Lung (tissue), 12 donors: ENCODE data around the gene FOXN3. TPM values are rescaled to one million over a fixed set of nuclear protein-coding genes. Genes with fewer than 3 reads are reported as not detected.

Experiments used
- ATAC-seq: fragments of 200-7000 bp; cut with Tn5 transposase; one replicate; pipeline ENCODE4 v1.9.1; 2020; ENCODE audit warnings: moderate number of reproducible peaks; ENCODE audit not compliant: insufficient read depth, low FRiP score
- DNase-seq, 3 donors: peaks; one replicate each; pipeline ENCODE4 v3.0.0-alpha.2; 2013 to 2017
- H3K27ac ChIP-seq, 2 donors: one replicate each; pipeline ENCODE4 v1.5.1; 2013; ENCODE audit warnings: mild to moderate bottlenecking in 2 of 2, moderate library complexity in 2 of 2, control low read depth in 1 of 2, inconsistent platforms in 1 of 2, low read depth in 1 of 2, low read length in 1 of 2
- H3K27me3 ChIP-seq, 3 donors: one replicate each; pipeline ENCODE4 v1.5.1; 2013; ENCODE audit warnings: low read length in 2 of 3; ENCODE audit not compliant: control insufficient read depth in 3 of 3, insufficient read depth in 3 of 3
- H3K36me3 ChIP-seq, 4 donors: one replicate each; pipeline ENCODE4 v1.5.1; 2013; ENCODE audit warnings: low read length in 4 of 4, mild to moderate bottlenecking in 1 of 4, moderate library complexity in 1 of 4; ENCODE audit not compliant: control insufficient read depth in 4 of 4, insufficient read depth in 4 of 4
- H3K4me1 ChIP-seq, 5 donors: one replicate each; pipeline ENCODE4 v1.5.1; 2013; ENCODE audit warnings: low read length in 5 of 5, mild to moderate bottlenecking in 2 of 5, moderate library complexity in 1 of 5; ENCODE audit not compliant: control insufficient read depth in 5 of 5, insufficient read depth in 5 of 5
- H3K4me3 ChIP-seq: one replicate; pipeline ENCODE4 v1.5.1; 2013; ENCODE audit warnings: mild to moderate bottlenecking, control low read depth, moderate library complexity
- H3K9ac ChIP-seq, 2 donors: one replicate each; pipeline ENCODE4 v1.5.1; 2013; ENCODE audit warnings: low read length in 2 of 2, control low read depth in 1 of 2; ENCODE audit not compliant: insufficient read depth in 1 of 2
- H3K9me3 ChIP-seq, 4 donors: one replicate each; pipeline ENCODE4 v1.5.1; 2013; ENCODE audit warnings: low read length in 3 of 4, mild to moderate bottlenecking in 1 of 4, moderate library complexity in 1 of 4; ENCODE audit not compliant: control insufficient read depth in 4 of 4, insufficient read depth in 3 of 4
- CTCF ChIP-seq: IDR thresholded peaks from 2 replicates; pipeline ENCODE4 v1.5.1; 2012; ENCODE audit warnings: mild to moderate bottlenecking; ENCODE audit errors: control extremely low read depth, extremely low read depth
- WGBS, 2 donors: extraction: QIAGEN DNeasy Blood & Tissue Kit; methylation state at CpG; one replicate each; pipeline ENCODE4 v1.1.7; 2013; 5-methylcytosine and 5-hydroxymethylcytosine counted together
- polyA plus RNA-seq, 2 donors: library from polyadenylated mRNA; stranded (reverse); fragments of 200-250 nt; gene quantifications; one replicate each; pipeline ENCODE4 v1.2.1, GENCODE V29; 2013
- total RNA-seq, 2 donors: library from RNA; depleted of rRNA in 1 of 2; stranded (reverse); fragments of >200 nt in 1 of 2; gene quantifications; one replicate each; pipeline ENCODE4 v1.2.1, GENCODE V29; 2014 to 2021
- donor health status: control.
- donor health status: control.
- donor health status: Bipolar disorder and iron deficiency.
- donor health status: healthy.
- donor health status: DM: yes; HTN: yes; CAD: no.

Gene FOXN3
- total and polyA plus RNA-seq, 4 donors = 12.7 to 69.7 (median 34.9) TPM

- 91 to 95% methylated on average over 10 of the region's 10 CpGs for WGBS, 2 donors
- DNase-seq = no peak
- Histone ChIP-seq H3K27me3 (no peaks in the 10 kb centered on the region), H3K4me3 (no peak overlapping the region), H3K27ac (no peak overlapping the region), H3K36me3 (no peaks in the 10 kb centered on the region), H3K9ac (no peak overlapping the region), H3K9me3 (no peaks in the 10 kb centered on the region), H3K4me1 (no peaks in the 10 kb centered on the region)
- ATAC-seq = no peak
- TF ChIP-seq CTCF = no peak
Observed at GRCh38 chr14:89128311-89129026, 288.6 kb downstream of the FOXN3 start.

- H3K27me3 ChIP-seq = no peaks in the 10 kb centered on the region
- H3K4me3 ChIP-seq = no peak overlapping the region
- H3K9me3 ChIP-seq = peaks cover 0 to 2% (median 0%) of the 10 kb centered on the region in 4 donors
- ATAC-seq = no peak
- DNase-seq = no peak
- TF ChIP-seq CTCF = no peak
- H3K27ac ChIP-seq = no peak overlapping the region
- H3K9ac ChIP-seq = no peak overlapping the region
- H3K4me1 ChIP-seq = no peaks in the 10 kb centered on the region
- H3K36me3 ChIP-seq = no peaks in the 10 kb centered on the region
- 54 to 82% methylated on average over 4 of the region's 4 CpGs for WGBS, 2 donors
Observed at GRCh38 chr14:89126461-89126860, 290.6 kb downstream of the FOXN3 start.

GRCh38 chr14:89125216-89125615 lies 291.8 kb downstream of the FOXN3 start:
- no peaks in the 10 kb centered on the region for H3K4me1 ChIP-seq
- H3K9me3 ChIP-seq = peaks cover 0 to 3% (median 0%) of the 10 kb centered on the region in 4 donors
- TF ChIP-seq CTCF = no peak
- H3K36me3 ChIP-seq = no peaks in the 10 kb centered on the region
- DNase-seq = no peak
- no peak overlapping the region for H3K4me3 ChIP-seq
- H3K27me3 ChIP-seq = no peaks in the 10 kb centered on the region
- no peak overlapping the region for H3K9ac ChIP-seq
- 73 to 83% methylated on average over 4 of the region's 4 CpGs for WGBS, 2 donors
- H3K27ac ChIP-seq = no peak overlapping the region
- no peak for ATAC-seq

GRCh38 chr14:89123851-89124250 lies 293.2 kb downstream of the FOXN3 start:
- ATAC-seq (no peak), DNase-seq (no peak)
- TF ChIP-seq CTCF = no peak
- H3K9ac ChIP-seq = no peak overlapping the region
- H3K27me3 ChIP-seq = no peaks in the 10 kb centered on the region
- no peaks in the 10 kb centered on the region for H3K4me1 ChIP-seq
- no peaks in the 10 kb centered on the region for H3K36me3 ChIP-seq
- no peak overlapping the region for H3K27ac ChIP-seq
- H3K9me3 ChIP-seq = peaks cover 0 to 10% (median 0%) of the 10 kb centered on the region in 4 donors
- WGBS, 2 donors = 54 to 86% methylated on average over 1 of the region's 1 CpG
- H3K4me3 ChIP-seq = no peak overlapping the region
